Measurements from ENCODE around the gene MSH2. TPM values are rescaled to one million over a fixed set of nuclear protein-coding genes. Genes with fewer than 3 reads are reported as not detected.

The MSH2 gene
- total RNA-seq = 10 to 100 TPM in 3 of 6 donors, 1 to 10 TPM in 3; 6.1 to 16.3 (median 10.2) TPM

DNA sequence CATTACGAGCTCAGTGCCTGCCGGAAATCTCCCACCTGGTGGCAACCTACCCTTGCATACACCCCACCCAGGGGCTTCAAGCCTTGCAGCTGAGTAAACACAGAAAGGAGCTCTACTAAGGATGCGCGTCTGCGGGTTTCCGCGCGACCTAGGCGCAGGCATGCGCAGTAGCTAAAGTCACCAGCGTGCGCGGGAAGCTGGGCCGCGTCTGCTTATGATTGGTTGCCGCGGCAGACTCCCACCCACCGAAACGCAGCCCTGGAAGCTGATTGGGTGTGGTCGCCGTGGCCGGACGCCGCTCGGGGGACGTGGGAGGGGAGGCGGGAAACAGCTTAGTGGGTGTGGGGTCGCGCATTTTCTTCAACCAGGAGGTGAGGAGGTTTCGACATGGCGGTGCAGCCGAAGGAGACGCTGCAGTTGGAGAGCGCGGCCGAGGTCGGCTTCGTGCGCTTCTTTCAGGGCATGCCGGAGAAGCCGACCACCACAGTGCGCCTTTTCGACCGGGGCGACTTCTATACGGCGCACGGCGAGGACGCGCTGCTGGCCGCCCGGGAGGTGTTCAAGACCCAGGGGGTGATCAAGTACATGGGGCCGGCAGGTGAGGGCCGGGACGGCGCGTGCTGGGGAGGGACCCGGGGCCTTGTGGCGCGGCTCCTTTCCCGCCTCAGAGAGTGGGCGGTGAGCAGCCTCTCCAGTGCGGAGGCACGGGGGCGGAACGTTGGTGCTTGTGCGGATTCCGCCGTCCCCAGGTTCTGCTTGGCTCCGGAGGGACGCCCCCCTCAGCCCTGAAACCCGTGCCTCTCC is at the start of gene MSH2:
Gene MSH2, plus strand, starts transcription at position 352 of the 804 bp plus-strand sequence. Its CDS starts 36 bp downstream, at position 388.
- peak; percentile 98 to 99 for ATAC-seq (ENCODE audit: low FRiP score in 2 of 2)
- WGBS, 2 donors = 0% methylated on average over 14 to 70 of the region's 73 CpGs
- peak within 1 kb of the TSS; percentile 79 to 98 (median 96) for H3K4me3 ChIP-seq
- no peaks in the 10 kb centered on the region for H3K9me3 ChIP-seq
- H3K4me1 ChIP-seq = peaks cover 11 to 18% (median 13%) of the 10 kb centered on the region in 4 donors
- no peaks in the 10 kb centered on the region for H3K36me3 ChIP-seq
- peak; percentile 93 to 95 for DNase-seq
- H3K27me3 ChIP-seq = no peaks in the 10 kb centered on the region
- TF ChIP-seq POLR2A (IDR thresholded peaks at IDR 0.05) (peak in 1 of 4 donors; percentile 54), POLR2AphosphoS5 (IDR thresholded peaks at IDR 0.05) (peak in 1 of 2 donors; percentile 40), EP300 (IDR thresholded peaks at IDR 0.05) (no peak)
- TF ChIP-seq, protein P1, sequence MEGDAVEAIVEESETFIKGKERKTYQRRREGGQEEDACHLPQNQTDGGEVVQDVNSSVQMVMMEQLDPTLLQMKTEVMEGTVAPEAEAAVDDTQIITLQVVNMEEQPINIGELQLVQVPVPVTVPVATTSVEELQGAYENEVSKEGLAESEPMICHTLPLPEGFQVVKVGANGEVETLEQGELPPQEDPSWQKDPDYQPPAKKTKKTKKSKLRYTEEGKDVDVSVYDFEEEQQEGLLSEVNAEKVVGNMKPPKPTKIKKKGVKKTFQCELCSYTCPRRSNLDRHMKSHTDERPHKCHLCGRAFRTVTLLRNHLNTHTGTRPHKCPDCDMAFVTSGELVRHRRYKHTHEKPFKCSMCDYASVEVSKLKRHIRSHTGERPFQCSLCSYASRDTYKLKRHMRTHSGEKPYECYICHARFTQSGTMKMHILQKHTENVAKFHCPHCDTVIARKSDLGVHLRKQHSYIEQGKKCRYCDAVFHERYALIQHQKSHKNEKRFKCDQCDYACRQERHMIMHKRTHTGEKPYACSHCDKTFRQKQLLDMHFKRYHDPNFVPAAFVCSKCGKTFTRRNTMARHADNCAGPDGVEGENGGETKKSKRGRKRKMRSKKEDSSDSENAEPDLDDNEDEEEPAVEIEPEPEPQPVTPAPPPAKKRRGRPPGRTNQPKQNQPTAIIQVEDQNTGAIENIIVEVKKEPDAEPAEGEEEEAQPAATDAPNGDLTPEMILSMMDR (IDR thresholded peaks at IDR 0.05) = no peak
- H3K27ac ChIP-seq = peak within 1 kb of the TSS; percentile 27 to 76 (median 66)

DNA sequence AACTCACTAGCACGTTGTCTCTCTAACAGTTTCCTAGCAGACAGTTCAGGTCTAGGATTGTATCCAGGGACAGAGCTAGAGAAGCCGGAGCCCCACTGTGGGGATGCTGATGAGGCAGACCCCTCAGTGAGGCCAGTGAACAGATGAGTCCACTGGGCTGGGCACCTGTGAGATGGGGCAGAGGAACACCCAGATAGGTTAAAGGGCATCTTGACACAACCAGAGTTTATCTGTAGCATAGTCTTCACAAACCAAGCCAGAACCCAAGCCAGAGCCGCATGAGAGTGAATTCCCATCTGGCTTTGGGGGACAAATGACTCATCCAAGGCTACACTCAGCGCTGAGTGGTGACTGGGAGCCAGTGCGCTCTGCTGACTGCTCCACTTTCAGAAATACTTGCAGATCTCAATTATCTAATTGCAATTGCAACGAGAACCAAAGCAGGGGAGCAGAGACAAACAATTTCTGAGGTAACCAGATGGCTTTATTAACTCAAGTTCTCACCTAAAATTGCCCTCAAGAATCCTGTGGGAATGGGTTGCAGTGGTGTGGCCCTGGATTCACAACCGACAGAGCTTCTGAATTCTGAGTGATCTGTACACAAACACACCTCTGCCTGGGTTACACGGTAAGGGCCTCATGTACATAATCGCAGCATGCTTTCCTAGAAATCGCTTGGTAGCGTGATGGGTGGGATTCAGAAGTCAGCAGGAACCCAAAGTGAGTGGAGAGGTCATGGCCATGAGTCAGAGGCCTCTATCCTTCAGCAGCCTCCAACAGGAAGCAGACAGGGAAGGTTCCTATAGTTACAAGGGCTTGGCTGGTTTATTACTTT is 48.7 kb upstream of the MSH2 start:
- H3K9me3 ChIP-seq = no peaks in the 10 kb centered on the region
- ATAC-seq (ENCODE audit: low FRiP score in 2 of 2) (peak; percentile 42 to 56), DNase-seq (no peak)
- no peaks in the 10 kb centered on the region for H3K36me3 ChIP-seq
- no peak for TF ChIP-seq EP300 (IDR thresholded peaks at IDR 0.05)
- no peak for TF ChIP-seq POLR2A (IDR thresholded peaks at IDR 0.05)
- no peak for TF ChIP-seq POLR2AphosphoS5 (IDR thresholded peaks at IDR 0.05)
- TF ChIP-seq, protein P1 (IDR thresholded peaks at IDR 0.05) = no peak
- no peak overlapping the region for H3K4me3 ChIP-seq
- 78 to 86% methylated on average over 11 of the region's 11 CpGs for WGBS, 2 donors
- no peak overlapping the region for H3K27ac ChIP-seq
- no peaks in the 10 kb centered on the region for H3K4me1 ChIP-seq
- no peaks in the 10 kb centered on the region for H3K27me3 ChIP-seq

DNA sequence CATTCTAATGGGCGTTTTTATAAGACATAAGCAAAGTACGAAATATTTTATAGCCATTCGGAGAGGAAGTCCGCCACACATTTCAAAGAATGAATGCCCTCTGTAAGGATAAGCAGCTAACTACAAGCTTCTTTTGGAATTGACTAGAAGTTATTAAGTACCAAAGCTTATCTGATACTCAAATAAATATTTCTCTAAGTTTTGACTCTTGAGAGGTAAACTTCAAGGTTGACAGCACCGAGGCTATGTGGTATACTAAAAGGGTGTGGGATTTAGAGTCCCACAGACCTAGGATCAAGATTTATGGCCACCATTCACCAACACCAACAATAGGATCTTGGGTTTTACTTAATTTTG is 48.1 kb upstream of the MSH2 start:
- H3K4me3 ChIP-seq = no peak overlapping the region
- no peaks in the 10 kb centered on the region for H3K4me1 ChIP-seq
- no peaks in the 10 kb centered on the region for H3K27me3 ChIP-seq
- no peak for ATAC-seq (ENCODE audit: low FRiP score in 2 of 2)
- H3K9me3 ChIP-seq = no peaks in the 10 kb centered on the region
- H3K36me3 ChIP-seq = no peaks in the 10 kb centered on the region
- TF ChIP-seq POLR2AphosphoS5 (IDR thresholded peaks at IDR 0.05) (no peak), EP300 (IDR thresholded peaks at IDR 0.05) (no peak), POLR2A (IDR thresholded peaks at IDR 0.05) (no peak)
- TF ChIP-seq, protein P1 (IDR thresholded peaks at IDR 0.05) = no peak
- 66 to 73% methylated on average over 5 of the region's 5 CpGs for WGBS, 2 donors
- DNase-seq = no peak
- H3K27ac ChIP-seq = no peak overlapping the region

DNA sequence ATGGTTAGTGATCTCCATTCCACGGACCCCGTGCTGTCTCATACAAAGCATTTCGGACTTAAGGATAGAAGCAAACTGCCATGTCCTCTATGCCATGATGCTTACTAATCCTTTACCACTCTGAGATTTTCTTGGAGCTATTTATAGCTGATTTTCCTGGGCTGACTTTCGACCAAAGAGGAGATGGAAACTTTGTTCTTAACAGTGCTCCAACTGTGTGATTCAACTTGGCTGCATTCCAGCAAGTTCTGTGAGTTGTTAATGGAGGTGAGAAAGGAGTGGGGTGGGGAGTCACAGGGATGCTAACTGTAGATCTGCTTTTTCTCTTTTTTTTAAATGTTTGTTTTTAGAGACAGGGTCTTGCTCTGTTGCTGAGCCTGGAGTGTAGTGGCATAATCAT is 45.5 kb upstream of the MSH2 start:
- Histone ChIP-seq H3K4me3 (no peak overlapping the region), H3K27ac (no peak overlapping the region), H3K4me1 (no peaks in the 10 kb centered on the region), H3K9me3 (no peaks in the 10 kb centered on the region), H3K27me3 (no peaks in the 10 kb centered on the region), H3K36me3 (no peaks in the 10 kb centered on the region)
- DNase-seq (no peak), ATAC-seq (ENCODE audit: low FRiP score in 2 of 2) (no peak)
- 72 to 73% methylated on average over 4 of the region's 4 CpGs for WGBS, 2 donors
- TF ChIP-seq, protein P1 (IDR thresholded peaks at IDR 0.05) = no peak

Measured in upper lobe of left lung (tissue), 6 donors.